NCI-H1105 (cell line): ENCODE data around the gene FCHO1.
A peak's percentile ranks its signal among the peaks of the same experiment; 100 is the strongest.
"Not testable (repeated sequence)": the region's sequence is repeated elsewhere in the genome, so short reads cannot be mapped to it uniquely, and the experiment has no call there.

ENCODE experiments used
- DNase-seq: peaks from one replicate; lab custom pipeline; 2025; lab: John Stamatoyannopoulos, UW

The FCHO1 gene

DNA sequence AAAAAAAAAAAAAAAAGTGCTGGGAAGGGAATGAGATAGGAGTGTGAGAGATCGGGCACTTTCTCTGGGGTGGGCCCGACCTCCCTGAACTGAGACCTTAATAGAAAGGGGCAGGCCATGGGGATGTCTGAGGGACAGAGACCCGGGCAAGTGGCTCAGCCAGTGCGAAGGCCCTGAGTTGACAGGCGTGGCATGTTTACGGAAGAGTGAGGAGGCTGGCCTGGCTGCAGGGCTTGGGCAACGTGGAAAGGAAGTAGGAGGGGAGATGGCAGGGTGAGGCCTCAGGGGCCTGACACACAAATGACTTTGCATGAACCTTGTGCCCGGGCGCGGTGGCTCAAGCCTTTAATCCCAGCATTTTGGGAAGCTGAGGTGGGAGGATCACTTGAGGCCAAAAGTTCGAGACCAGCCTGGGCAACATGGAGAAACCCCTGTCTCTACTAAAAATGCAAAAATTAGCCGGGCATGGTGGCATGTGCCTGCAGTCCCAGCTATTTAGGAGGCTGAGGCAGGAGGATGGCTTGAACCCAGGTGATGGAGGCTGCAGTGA, 13.9 kb downstream of the FCHO1 start:
- DNase-seq = no peak

DNA sequence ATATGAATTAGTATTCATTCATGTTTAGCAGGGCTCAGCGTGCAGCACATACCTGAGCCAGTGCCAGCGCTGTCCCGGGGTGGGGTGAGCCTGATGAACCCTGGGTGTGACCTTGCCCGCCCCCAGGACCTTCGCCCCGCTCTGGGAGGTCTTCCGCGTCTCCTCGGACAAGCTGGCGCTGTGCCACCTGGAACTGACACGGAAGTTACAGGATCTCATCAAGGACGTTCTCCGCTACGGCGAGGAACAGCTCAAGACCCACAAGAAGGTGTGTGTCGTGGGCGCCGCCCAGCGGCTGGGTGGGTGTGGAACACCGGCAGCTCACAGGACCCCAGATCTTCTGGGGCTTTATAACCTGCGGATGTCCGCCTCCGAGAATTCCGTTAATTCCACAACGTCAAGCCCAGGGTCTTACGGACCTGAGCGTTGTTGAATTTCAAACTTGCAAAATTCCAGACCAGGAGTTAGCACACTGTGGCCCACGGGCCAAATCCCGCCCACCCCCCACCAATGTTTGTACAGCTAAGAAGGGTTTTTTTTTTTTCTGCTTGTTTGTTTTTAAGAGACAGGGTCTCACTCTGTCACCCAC, 15.4 kb downstream of the FCHO1 start:
- DNase-seq = peak; percentile 80

DNA sequence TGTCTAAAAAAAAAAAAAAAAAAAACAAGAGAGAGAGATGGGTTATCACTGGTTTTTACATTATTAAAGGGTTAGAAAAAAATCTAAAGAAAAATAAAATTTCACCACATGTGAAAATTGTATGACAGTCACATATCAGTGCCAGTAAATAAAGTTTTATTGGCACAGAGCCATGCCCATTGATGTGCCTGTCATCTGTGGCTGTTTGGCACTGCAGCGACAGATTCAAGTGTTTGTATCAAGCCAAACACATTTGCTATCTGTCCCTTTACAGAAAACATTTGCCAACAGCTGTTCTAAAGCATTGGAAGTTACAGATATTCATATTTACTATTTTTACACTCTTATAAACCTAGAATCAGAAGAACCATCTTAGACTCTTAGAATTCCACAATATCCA, 16.3 kb downstream of the FCHO1 start:
- peak; percentile 9 for DNase-seq

DNA sequence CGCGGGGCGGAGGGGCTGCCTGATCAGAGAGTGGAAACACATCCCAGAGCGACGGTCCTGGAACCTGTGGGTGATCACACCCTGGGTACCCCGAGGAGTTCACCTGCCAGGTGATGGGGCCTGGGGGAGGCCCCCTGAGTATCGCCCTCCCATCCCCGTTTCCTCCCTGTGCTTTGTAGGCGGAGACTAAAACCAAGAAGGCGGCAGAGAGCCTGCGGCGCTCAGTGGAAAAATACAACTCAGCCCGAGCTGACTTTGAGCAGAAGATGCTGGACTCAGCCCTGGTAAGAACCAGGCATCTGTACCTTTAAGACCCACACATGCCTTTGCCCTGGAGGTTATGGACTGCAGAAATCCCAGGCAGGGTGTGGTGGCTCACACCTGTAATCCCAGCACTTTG, 19.3 kb downstream of the FCHO1 start:
- DNase-seq = no peak

GRCh38 chr19:17772172-17772571, 20.9 kb downstream of the FCHO1 start:
- DNase-seq = no peak

- no peak for DNase-seq
Measured at GRCh38 chr19:17775245-17775927, 24.1 kb downstream of the FCHO1 start.

GRCh38 chr19:17775991-17776803, 24.9 kb downstream of the FCHO1 start:
- DNase-seq = no peak

- not testable (repeated sequence) for DNase-seq
Measured at GRCh38 chr19:17777840-17778239, 26.6 kb downstream of the FCHO1 start.

- DNase-seq = no peak
Measured at GRCh38 chr19:17778251-17778967, 27.1 kb downstream of the FCHO1 start.

DNA sequence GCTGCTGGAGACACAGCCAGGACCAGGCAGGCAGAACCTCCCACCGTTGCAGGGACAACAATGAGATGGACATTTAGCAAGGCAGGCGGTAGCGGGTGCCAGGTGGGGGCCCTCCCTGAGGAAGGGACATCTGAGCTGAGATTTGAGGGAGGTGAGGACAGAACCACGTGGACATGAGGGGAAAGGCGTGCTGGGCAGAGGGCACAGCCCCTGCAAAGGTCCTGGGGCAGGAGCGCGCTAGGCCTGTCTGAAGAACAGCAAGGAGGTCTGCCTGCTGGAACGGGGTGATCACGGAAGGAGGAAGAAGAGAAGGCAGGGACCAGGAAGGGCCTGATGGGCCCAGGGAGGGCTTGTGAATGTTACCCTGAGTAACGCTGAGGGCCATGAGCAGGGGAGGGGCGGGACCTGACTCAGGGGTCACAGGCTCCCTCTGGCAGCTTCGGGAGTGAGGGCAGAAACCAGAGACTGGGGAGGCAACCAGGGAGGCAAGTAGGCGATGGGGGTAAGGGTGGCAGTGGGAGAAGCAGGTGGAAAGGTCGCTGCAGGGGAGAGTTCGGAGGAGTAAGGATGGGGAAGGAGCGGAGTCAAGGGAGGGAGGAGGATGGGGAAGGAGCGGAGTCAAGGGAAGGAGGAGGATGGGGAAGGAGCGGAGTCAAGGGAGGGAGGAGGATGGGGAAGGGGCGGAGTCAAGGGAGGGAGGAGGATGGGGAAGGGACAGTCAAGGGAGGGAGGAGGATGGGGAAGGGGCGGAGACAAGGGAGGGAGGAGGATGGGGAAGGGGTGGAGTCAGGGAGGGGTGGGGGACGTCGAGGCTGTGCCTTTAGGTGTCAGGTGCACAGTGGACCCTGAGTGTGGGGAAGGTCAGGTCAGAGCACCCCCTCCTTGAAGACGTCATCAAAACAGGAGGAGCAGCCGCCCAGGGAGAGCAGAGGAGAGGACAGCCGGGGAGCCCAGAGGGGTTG, 28.0 kb downstream of the FCHO1 start:
- DNase-seq = no peak

DNA sequence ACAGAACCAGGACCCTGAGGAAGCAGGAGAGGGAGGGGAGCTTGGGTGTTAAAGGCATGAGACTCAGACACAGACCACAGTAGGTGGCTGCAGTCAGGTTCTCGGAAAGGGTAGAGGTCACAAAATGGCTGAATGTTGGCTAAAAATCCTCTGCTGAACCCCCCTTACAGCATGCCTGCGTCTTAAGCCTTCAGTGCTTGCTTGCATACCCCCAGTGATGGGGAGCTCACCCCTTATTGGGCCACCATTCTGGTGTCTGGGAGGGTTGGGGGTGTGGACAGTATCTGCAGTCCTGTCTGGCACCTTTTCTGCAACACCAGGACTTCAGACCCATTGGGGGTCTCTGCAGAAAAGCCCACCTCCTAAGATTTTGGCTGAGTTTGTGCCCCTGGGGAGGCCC, 29.5 kb downstream of the FCHO1 start:
- no peak for DNase-seq

- not testable (repeated sequence) for DNase-seq
Measured at GRCh38 chr19:17783721-17784120, 32.4 kb downstream of the FCHO1 start.

DNA sequence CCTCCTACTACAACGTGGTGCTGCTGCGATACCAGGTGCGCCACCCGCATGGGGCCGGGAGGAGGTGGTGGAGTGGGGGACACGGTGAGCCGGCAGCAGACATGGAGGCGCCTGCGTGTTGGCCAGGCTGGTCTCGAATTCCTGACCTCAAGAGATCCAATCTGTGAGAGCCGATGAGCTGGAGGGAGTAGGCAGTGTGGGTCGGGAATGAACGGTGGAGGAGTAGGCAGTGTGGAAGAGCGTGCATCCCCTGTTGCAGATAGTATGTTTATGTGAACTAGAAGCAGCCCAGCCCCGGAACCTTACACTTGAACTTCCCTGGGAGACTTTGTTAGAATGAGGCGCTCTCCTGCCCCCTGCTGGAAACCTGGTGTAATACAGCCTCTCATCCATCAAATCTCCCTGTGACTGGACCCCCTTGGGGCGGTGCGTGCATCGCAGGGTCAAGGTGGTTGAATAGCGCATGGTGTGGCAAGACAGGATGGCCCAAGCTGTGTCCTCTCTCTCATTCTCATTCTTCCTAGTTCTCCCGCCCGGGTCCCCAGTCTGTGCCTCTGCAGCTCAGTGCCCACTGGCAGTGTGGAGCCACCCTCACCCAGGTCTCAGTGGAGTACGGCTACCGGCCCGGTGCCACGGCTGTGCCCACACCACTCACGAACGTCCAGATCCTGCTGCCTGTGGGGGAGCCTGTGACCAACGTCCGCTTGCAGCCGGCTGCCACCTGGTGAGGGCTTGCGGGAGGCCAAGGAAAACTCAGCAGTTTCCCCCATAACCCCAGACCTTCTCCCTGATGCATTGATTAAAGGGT, 33.1 kb downstream of the FCHO1 start:
- peak; percentile 81 for DNase-seq

GRCh38 chr19:17787274-17787913, 36.1 kb downstream of the FCHO1 start:
- DNase-seq = no peak

DNA sequence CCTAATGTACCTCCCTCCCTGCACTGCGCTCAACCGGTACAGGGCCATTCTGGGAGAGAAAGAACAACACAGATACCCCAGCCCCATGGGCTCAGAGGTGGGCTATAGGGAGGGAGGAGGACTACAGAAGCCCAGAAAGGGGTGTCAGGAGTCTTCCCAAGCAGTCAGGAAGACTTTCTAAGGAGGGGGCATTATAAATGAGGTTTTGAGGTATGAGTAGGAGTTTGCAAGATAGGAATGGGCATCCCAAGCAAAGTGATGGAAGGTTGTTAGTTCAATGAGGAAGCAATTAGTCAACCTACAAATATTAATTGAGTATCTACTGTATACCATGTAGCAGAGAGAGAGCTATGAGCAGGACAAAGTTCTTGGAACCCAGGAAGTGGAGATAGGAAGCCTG, 37.4 kb downstream of the FCHO1 start:
- DNase-seq = no peak

- no peak for DNase-seq
Measured at GRCh38 chr19:17790059-17790780, 38.9 kb downstream of the FCHO1 start.

GRCh38 chr19:17794412-17794730, 43.1 kb downstream of the FCHO1 start:
- no peak for DNase-seq

GRCh38 chr19:17794731-17795494, 43.6 kb downstream of the FCHO1 start, which contains the start of gene B3GNT3:
Gene B3GNT3, plus strand, starts transcription at chr19:17795138. Its CDS starts 12,670 bp downstream, at chr19:17807808.
- DNase-seq = peak; percentile 59
